ENCODE results near the gene NOX1.
"Not testable (repeated sequence)": the region's sequence is repeated elsewhere in the genome, so short reads cannot be mapped to it uniquely, and the experiment has no call there.

GRCh38 chrX:100808265-100808664, 65.9 kb downstream of the NOX1 start:
- TF ChIP-seq EP300 (IDR thresholded peaks at IDR 0.05; ENCODE audit: borderline replicate concordance in 1 of 2, low read depth in 1 of 2, low read length in 1 of 2); RAD21 (IDR thresholded peaks at IDR 0.05; ENCODE audit: low read length); CTCF (IDR thresholded peaks at IDR 0.05): not testable (repeated sequence)
